Left cardiac atrium (tissue), 4 donors: ENCODE measurements around the gene STPG4. TPM values are rescaled to one million over a fixed set of nuclear protein-coding genes. Genes with fewer than 3 reads are reported as not detected.
"Not testable (repeated sequence)": the region's sequence is repeated elsewhere in the genome, so short reads cannot be mapped to it uniquely, and the experiment has no call there.

Experiments
- ATAC-seq, 2 donors: fragments of 200-7000 bp; cut with Tn5 transposase; one replicate each; pipeline ENCODE4 v1.9.1; 2020; ENCODE audit warnings: mild to moderate bottlenecking in 2 of 2, moderate library complexity in 2 of 2
- DNase-seq: peaks from one replicate; pipeline ENCODE4 v3.0.0-alpha.2; 2020
- intact Hi-C, 2 donors: fragments of 100-400 bp; cut with DNase I; formaldehyde crosslinking; loops; one replicate each; pipeline versions ENCODE4 v1.14.1 to v1.15.1; 2022 to 2023
- total RNA-seq, 2 donors: library from RNA; stranded (reverse); fragmentation: NEBNext Ultra II Directional; extraction: Animal tissue kit (Norgen Biotek cat#: 25700); gene quantifications; one replicate each; pipeline ENCODE4 v1.2.1, GENCODE V29; 2021
- donor health status: DM: no; HTN: yes; CAD: no.
- donor health status: DM: no; HTN: yes; CAD: no; lungs with severe emphysema.
- donor health status: DM: yes; HTN: yes; CAD: no.
- donor health status: Dilated cardiomyopathy.

The STPG4 gene
- total RNA-seq, 2 donors from 2014 or later: not detected

- no peak for DNase-seq
- ATAC-seq: no peak
- intact Hi-C loops: no loop called here
These were observed 20.6 kb downstream of the STPG4 start for GRCh38 chr2:47134386-47135090.

GRCh38 chr2:47133046-47133445 lies 22.1 kb downstream of the STPG4 start:
- intact Hi-C loops: no loop called here
- DNase-seq: no peak
- ATAC-seq: no peak

GRCh38 chr2:47129191-47129706 lies 25.9 kb downstream of the STPG4 start:
- ATAC-seq: no peak
- no peak for DNase-seq
- intact Hi-C loops: no loop called here

GRCh38 chr2:47128705-47129104 lies 26.4 kb downstream of the STPG4 start:
- intact Hi-C loops: no loop called here
- ATAC-seq (no peak), DNase-seq (no peak)

GRCh38 chr2:47127862-47128543 lies 27.1 kb downstream of the STPG4 start:
- DNase-seq: no peak
- intact Hi-C loops: no loop called here
- ATAC-seq: no peak

- intact Hi-C loops: no loop called here
- no peak for ATAC-seq
- DNase-seq: no peak
These were observed 28.3 kb downstream of the STPG4 start for GRCh38 chr2:47126783-47127182.

GRCh38 chr2:47124740-47125139 lies 30.4 kb downstream of the STPG4 start:
- ATAC-seq, intact Hi-C loops, DNase-seq: not testable (repeated sequence)

GRCh38 chr2:47120424-47120823 lies 34.7 kb downstream of the STPG4 start:
- DNase-seq, intact Hi-C loops, ATAC-seq: not testable (repeated sequence)

GRCh38 chr2:47119001-47119400 lies 36.1 kb downstream of the STPG4 start:
- ATAC-seq (no peak), DNase-seq (no peak)
- intact Hi-C loops: no loop called here

GRCh38 chr2:47118581-47118980 lies 36.5 kb downstream of the STPG4 start:
- ATAC-seq (no peak), DNase-seq (no peak)
- intact Hi-C loops: no loop called here

GRCh38 chr2:47112665-47113435 lies 42.3 kb downstream of the STPG4 start:
- ATAC-seq: no peak
- intact Hi-C loops: no loop called here

GRCh38 chr2:47109680-47110079 lies 45.4 kb downstream of the STPG4 start:
- DNase-seq: no peak
- ATAC-seq: no peak
- intact Hi-C loops: no loop called here

More at GRCh38 chr2:47112665-47113435, 42.3 kb downstream of the STPG4 start:
- DNase-seq: no peak

- intact Hi-C loops: no loop called here
- no peak for ATAC-seq
- no peak for DNase-seq
These were observed 46.1 kb downstream of the STPG4 start for GRCh38 chr2:47109007-47109375.

GRCh38 chr2:47108267-47109006 lies 46.7 kb downstream of the STPG4 start:
- intact Hi-C loops, ATAC-seq, DNase-seq: not testable (repeated sequence)

GRCh38 chr2:47107201-47107600 lies 47.9 kb downstream of the STPG4 start:
- intact Hi-C loops, DNase-seq, ATAC-seq: not testable (repeated sequence)

GRCh38 chr2:47106231-47106630 lies 48.9 kb downstream of the STPG4 start:
- DNase-seq, ATAC-seq, intact Hi-C loops: not testable (repeated sequence)

GRCh38 chr2:47099712-47100111 lies 55.4 kb downstream of the STPG4 start:
- ATAC-seq, intact Hi-C loops, DNase-seq: not testable (repeated sequence)

GRCh38 chr2:47098953-47099352 lies 56.2 kb downstream of the STPG4 start:
- no peak for DNase-seq
- no peak for ATAC-seq

GRCh38 chr2:47097563-47097962 lies 57.5 kb downstream of the STPG4 start:
- DNase-seq (no peak), ATAC-seq (no peak)
- intact Hi-C loops: no loop called here

More at GRCh38 chr2:47098953-47099352, 56.2 kb downstream of the STPG4 start:
- intact Hi-C loops: no loop called here
